Fibroblast of lung (primary cell): Measurements from ENCODE around the gene DNAJC6. TPM values are rescaled to one million over a fixed set of nuclear protein-coding genes. Genes with fewer than 3 reads are reported as not detected.

Experiments used
- DNase-seq, 2 donors: peaks; one replicate each; pipeline versions ENCODE4 v3.0.0 to v3.0.0-alpha.2; 2010; ENCODE audit warnings: low read depth in 2 of 2
- H2AFZ ChIP-seq: 2 replicates; pipeline ENCODE4 v1.5.1; 2012; ENCODE audit warnings: low read length, control low read depth, inconsistent platforms
- H3K27ac ChIP-seq: 2 replicates; pipeline ENCODE4 v1.5.1; 2011; ENCODE audit warnings: low read length, control low read depth; ENCODE audit not compliant: insufficient read depth
- H3K27me3 ChIP-seq: 2 replicates; pipeline ENCODE4 v1.5.1; 2011; ENCODE audit warnings: mild to moderate bottlenecking, low read length; ENCODE audit not compliant: control insufficient read depth, insufficient read depth
- H3K36me3 ChIP-seq: 2 replicates; pipeline ENCODE4 v1.5.1; 2011; ENCODE audit warnings: low read length; ENCODE audit not compliant: control insufficient read depth, insufficient read depth
- H3K4me1 ChIP-seq: 2 replicates; pipeline ENCODE4 v1.5.1; 2011; ENCODE audit warnings: low read length; ENCODE audit not compliant: control insufficient read depth, insufficient read depth; ENCODE audit errors: extremely low read depth
- H3K4me2 ChIP-seq: 2 replicates; pipeline ENCODE4 v1.5.1; 2011; ENCODE audit warnings: low read length, control low read depth; ENCODE audit not compliant: insufficient read depth; ENCODE audit errors: extremely low read depth
- H3K4me3 ChIP-seq, 4 experiments: fragments of 200-600 bp in 1 of 4; sonication (generic) in 1 of 4; replicated peaks in 1 of 4; 2 replicates each; pipeline ENCODE4 v1.5.1; 2011 to 2016; ENCODE audit warnings: low read length in 4 of 4, low read depth in 3 of 4, mild to moderate bottlenecking in 3 of 4, control low read depth in 2 of 4, inconsistent platforms in 1 of 4, mixed read lengths in 1 of 4; ENCODE audit not compliant: insufficient read depth in 1 of 4; ENCODE audit errors: control extremely low read depth in 1 of 4
- H3K79me2 ChIP-seq: 2 replicates; pipeline ENCODE4 v1.5.1; 2012; ENCODE audit warnings: mild to moderate bottlenecking, low read length, inconsistent platforms; ENCODE audit not compliant: control insufficient read depth, insufficient read depth
- H3K9ac ChIP-seq: 2 replicates; pipeline ENCODE4 v1.5.1; 2011; ENCODE audit warnings: mild to moderate bottlenecking, low read length, control low read depth; ENCODE audit not compliant: insufficient read depth
- H3K9me3 ChIP-seq: 2 replicates; pipeline ENCODE4 v1.5.1; 2012; ENCODE audit warnings: low read depth, low read length; ENCODE audit not compliant: control insufficient read depth, insufficient read depth
- H4K20me1 ChIP-seq: 2 replicates; pipeline ENCODE4 v1.5.1; 2011; ENCODE audit warnings: low read length; ENCODE audit not compliant: control insufficient read depth, insufficient read depth; ENCODE audit errors: extremely low read depth
- CTCF ChIP-seq, 2 donors: IDR thresholded peaks in 1 of 2; conservative IDR thresholded peaks in 1 of 2; 1 replicate in 1 of 2; 2 replicates in 1 of 2; pipeline ENCODE4 v1.5.1; 2011 to 2012; ENCODE audit warnings: low read length in 2 of 2, control low read depth in 1 of 2, inconsistent platforms in 1 of 2, low read depth in 1 of 2, mild to moderate bottlenecking in 1 of 2
- EZH2 ChIP-seq: IDR thresholded peaks from 2 replicates; pipeline ENCODE4 v1.5.1; 2012; ENCODE audit warnings: low read length, control low read depth, mild to moderate bottlenecking; ENCODE audit errors: missing control alignments
- polyA plus RNA-seq, 2 donors: library from polyadenylated mRNA; depleted of rRNA in 1 of 2; stranded (reverse) in 1 of 2; unstranded in 1 of 2; fragments of >200 nt; gene quantifications; 2 replicates each; pipeline ENCODE4 v1.2.1, GENCODE V29; 2011 to 2012; ENCODE audit warnings: missing spikeins in 1 of 2
- total RNA-seq: library from RNA; depleted of rRNA; stranded (reverse); fragments of >200 nt; gene quantifications from 2 replicates; pipeline ENCODE4 v1.2.1, GENCODE V29; 2014

DNAJC6 gene
- total and polyA plus RNA-seq, 2 donors (not counting 1 experiment from before 2014, with no cell fraction given) = 0.33 to 0.98 TPM

DNA sequence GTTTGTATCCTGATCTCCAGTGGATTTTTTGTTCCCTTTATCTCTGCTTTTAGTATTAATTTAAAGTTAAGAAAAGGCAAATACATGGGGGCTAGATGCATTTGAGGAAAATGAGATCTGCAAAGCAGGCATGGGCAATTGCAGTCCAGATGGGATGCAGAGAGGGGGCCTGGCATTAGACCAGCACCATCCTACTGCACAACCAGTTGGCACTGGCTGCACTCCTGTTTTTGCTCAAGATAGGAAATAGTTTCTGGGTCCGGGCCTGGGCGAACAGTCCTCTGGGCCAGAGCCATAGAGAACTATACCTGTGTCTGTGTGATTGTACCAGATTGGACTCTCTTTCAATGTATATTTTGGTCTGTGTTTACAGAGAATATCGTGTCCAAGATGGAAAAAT, 77.1 kb downstream of the DNAJC6 start:
- DNase-seq = no peak
- Histone ChIP-seq H3K36me3 (no peaks in the 10 kb centered on the region), H4K20me1 (no peaks in the 10 kb centered on the region), H3K27me3 (no peaks in the 10 kb centered on the region), H3K4me3 (no peak overlapping the region), H3K4me1 (no peaks in the 10 kb centered on the region), H3K9me3 (no peaks in the 10 kb centered on the region), H3K4me2 (no peak overlapping the region), H3K79me2 (no peaks in the 10 kb centered on the region), H3K27ac (no peak overlapping the region), H2AFZ (no peak overlapping the region), H3K9ac (no peak overlapping the region)
- TF ChIP-seq EZH2 (no peak), CTCF (conservative IDR thresholded peaks at IDR 0.05 in 1 of 2, IDR thresholded peaks at IDR 0.05 in 1 of 2; ENCODE audit: low read depth in 1 of 2, low read length in 2 of 2) (no peak)

DNA sequence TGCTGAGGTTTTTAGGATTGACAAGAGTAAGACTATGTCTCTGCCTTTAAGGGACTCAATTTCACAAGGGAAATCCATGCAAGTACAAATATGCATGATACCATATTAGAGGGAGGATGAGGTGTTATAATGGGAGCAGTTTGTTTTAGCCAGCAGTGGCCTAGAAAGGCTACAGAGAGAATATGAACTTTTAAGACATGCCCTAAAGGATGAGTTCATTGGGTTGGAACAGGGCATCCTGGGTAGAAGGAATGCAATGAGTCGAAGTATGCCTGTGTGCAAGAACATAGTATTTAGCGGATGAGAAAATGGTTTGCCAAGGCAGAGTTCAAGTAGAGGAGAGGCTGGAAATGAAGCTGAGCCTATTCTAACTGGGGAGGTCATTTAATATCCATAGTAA, 78.5 kb downstream of the DNAJC6 start:
- Histone ChIP-seq H3K79me2 (no peaks in the 10 kb centered on the region), H4K20me1 (no peaks in the 10 kb centered on the region), H3K36me3 (no peaks in the 10 kb centered on the region), H3K4me3 (no peak overlapping the region), H3K9ac (no peak overlapping the region), H3K27ac (no peak overlapping the region), H2AFZ (no peak overlapping the region), H3K4me1 (no peaks in the 10 kb centered on the region), H3K4me2 (no peak overlapping the region), H3K27me3 (no peaks in the 10 kb centered on the region), H3K9me3 (no peaks in the 10 kb centered on the region)
- no peak for TF ChIP-seq EZH2
- no peak for TF ChIP-seq CTCF (conservative IDR thresholded peaks at IDR 0.05 in 1 of 2, IDR thresholded peaks at IDR 0.05 in 1 of 2; ENCODE audit: low read depth in 1 of 2, low read length in 2 of 2)
- no peak for DNase-seq

DNA sequence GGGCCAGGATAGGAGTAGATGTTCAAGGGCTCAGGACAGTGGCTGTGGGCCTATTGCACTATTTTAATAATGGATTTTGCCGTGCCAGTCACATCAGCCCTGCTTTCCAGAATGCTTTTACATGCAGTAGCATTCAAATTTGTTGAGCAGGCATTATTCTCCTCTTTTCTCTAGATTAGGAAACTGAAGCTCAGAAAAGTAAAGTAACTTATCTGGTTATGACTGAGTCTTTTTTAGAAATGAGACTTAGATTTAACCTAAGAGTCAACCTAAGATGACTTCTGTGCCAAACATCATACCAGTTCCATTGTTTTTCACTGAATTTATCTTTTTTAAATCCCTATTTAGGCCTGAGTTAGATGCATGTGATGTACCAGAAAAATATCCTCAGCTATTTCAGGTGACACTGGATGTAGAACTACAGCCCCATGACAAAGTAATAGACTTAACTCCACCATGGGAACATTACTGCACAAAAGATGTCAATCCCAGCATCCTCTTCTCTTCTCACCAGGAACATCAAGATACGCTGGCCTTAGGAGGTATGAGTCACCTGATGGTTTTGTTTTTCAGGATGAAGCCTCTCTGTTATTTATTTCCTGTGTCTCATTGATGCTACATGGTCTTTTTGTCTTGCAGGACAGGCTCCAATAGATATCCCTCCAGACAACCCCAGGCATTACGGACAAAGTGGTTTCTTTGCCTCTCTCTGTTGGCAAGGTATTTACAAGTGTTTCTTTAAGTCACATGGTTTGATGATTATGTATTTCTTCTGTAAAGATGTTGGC, 79.8 kb downstream of the DNAJC6 start:
- Histone ChIP-seq H3K4me1 (no peaks in the 10 kb centered on the region), H3K9me3 (no peaks in the 10 kb centered on the region), H3K9ac (no peak overlapping the region), H3K36me3 (no peaks in the 10 kb centered on the region), H3K4me3 (no peak overlapping the region), H3K79me2 (no peaks in the 10 kb centered on the region), H4K20me1 (no peaks in the 10 kb centered on the region), H3K27me3 (no peaks in the 10 kb centered on the region), H3K4me2 (no peak overlapping the region), H3K27ac (no peak overlapping the region), H2AFZ (no peak overlapping the region)
- DNase-seq = peak in 1 of 2 donors; percentile 3
- TF ChIP-seq CTCF (conservative IDR thresholded peaks at IDR 0.05 in 1 of 2, IDR thresholded peaks at IDR 0.05 in 1 of 2; ENCODE audit: low read depth in 1 of 2, low read length in 2 of 2) (no peak), EZH2 (no peak)
